ENCODE measurements around the gene DCBLD1.

The DCBLD1 gene

DNA sequence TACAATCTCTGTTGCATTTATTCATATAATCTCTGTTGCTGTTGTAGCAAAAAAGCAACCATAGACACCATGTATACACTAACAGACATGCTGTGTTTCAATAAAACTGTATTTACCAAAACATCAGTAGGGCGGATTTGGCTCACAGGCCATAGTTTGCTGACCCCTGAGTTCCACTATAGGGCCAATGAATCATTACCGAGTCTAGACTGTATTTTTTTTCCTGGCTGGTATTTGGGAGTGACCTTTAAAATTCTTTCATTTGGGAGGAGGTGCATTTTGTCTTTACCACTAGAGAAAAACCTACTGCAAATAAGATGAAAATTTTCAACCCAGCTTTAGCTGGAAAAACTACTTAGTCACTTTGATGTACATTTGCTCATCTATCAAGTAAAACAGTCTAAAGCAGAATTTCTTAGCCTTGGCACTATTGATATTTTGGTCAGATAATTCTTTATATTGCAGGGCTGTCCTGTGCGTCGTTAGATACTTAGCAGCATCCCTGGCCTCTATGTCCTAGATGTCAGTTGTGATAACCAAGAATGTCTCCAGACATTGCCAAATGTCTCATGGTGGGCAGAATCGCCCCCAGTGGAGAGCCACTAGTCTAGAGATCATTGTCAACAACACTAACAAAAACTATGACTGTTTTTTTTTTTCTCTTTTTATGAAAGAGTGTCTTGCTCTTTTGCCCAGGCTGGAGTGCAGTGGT is 39.5 kb downstream of the DCBLD1 start:
- TF ChIP-seq, protein P1, sequence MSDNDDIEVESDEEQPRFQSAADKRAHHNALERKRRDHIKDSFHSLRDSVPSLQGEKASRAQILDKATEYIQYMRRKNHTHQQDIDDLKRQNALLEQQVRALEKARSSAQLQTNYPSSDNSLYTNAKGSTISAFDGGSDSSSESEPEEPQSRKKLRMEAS (IDR thresholded peaks at IDR 0.05; ENCODE audit: low read depth, low read length) = no peak
- TF ChIP-seq MYC (IDR thresholded peaks at IDR 0.05; ENCODE audit: low read depth, low read length) (no peak), CTCF (IDR thresholded peaks at IDR 0.05; ENCODE audit: low read depth, low read length) (no peak), POLR2A (IDR thresholded peaks at IDR 0.05; ENCODE audit: extremely low read depth, insufficient read length) (no peak)
- DNase-seq (ENCODE audit: low read depth) = no peak
- no peak overlapping the region for H3K4me3 ChIP-seq (ENCODE audit: low read depth, low read length)

DNA sequence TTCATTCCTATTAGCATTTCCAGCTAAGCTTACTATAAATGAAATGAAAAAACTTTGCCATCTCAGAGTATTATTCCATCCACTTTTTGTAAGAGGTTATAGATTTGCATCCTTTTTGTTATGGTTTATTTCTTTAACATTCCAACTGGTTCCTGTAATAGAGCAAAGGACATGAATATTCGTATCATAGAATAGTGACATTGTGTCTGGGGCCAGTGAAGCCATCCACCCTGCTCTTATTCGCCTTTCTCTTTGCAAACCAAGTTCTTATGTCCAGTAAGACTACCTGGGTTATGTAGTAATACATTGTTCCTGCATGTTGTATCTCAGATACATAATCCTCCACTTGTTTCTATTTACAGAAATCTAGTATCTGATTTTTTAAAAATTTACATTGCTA is 43.1 kb downstream of the DCBLD1 start:
- H3K4me3 ChIP-seq (ENCODE audit: low read depth, low read length) = no peak overlapping the region
- no peak for TF ChIP-seq POLR2A (IDR thresholded peaks at IDR 0.05; ENCODE audit: extremely low read depth, insufficient read length)
- TF ChIP-seq, protein P1 (IDR thresholded peaks at IDR 0.05; ENCODE audit: low read depth, low read length) = no peak
- TF ChIP-seq MYC (IDR thresholded peaks at IDR 0.05; ENCODE audit: low read depth, low read length) = no peak
- TF ChIP-seq CTCF (IDR thresholded peaks at IDR 0.05; ENCODE audit: low read depth, low read length) = no peak
- no peak for DNase-seq (ENCODE audit: low read depth)

DNA sequence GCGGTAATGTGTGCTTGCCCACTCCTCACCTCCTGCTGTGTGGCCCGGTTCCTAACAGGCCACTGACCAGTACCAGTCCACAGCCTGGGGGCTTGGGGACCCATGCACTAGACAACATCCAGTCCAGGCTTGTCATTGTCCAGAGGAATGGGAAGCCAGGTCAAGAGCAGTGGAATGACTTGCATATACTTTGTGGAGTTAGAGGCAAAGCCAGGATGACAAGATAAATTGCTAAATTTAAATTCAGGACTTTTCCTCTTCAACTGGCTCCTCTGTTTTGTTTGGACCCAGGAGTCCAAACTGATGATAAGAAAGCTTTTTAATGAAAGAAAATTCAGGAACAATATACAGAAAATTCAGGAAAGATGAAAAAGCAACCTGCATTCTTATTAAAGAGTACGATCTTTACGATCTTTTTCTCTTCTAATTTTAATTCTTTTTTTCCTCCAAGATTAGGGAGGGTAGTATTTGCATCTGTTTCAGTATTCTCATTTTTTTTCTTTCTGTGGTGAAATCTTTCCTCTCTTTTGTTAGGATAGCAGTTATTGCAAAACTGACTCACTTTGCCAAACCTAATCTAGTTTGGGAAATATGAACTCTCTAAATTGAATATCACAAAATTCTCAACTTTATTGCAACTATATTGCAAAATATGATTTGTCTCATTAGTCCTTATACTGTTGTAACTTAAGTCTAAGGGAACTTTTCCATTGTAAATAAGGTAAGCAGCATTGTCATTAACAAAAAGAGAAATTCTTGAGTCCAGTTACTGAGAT is 48.2 kb downstream of the DCBLD1 start:
- DNase-seq (ENCODE audit: low read depth) = no peak
- H3K4me3 ChIP-seq (ENCODE audit: low read depth, low read length) = no peak overlapping the region
- TF ChIP-seq POLR2A (IDR thresholded peaks at IDR 0.05; ENCODE audit: extremely low read depth, insufficient read length) = no peak
- no peak for TF ChIP-seq MYC (IDR thresholded peaks at IDR 0.05; ENCODE audit: low read depth, low read length)
- TF ChIP-seq, protein P1 (IDR thresholded peaks at IDR 0.05; ENCODE audit: low read depth, low read length) = no peak
- TF ChIP-seq CTCF (IDR thresholded peaks at IDR 0.05; ENCODE audit: low read depth, low read length) = no peak

DNA sequence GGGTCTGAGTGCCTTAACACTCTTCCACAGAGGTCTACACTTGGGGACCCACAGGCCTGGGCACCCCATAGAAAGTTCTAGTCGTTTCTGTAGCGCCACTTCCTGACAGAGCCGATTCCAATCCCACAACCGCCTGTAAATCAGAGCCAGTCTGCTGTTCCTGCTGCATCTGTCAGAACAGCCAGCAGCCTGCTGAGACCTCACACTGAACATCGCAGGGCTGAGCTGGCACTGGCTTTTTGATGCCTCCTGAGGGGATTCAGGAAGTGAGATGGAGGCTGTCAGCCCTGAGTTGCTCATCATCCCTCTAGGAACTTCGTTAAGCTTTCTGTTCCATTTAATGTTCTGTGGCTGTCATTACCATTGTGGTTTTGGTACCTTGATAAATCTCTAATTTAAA is 48.9 kb downstream of the DCBLD1 start:
- TF ChIP-seq MYC (IDR thresholded peaks at IDR 0.05; ENCODE audit: low read depth, low read length) (no peak), CTCF (IDR thresholded peaks at IDR 0.05; ENCODE audit: low read depth, low read length) (no peak), POLR2A (IDR thresholded peaks at IDR 0.05; ENCODE audit: extremely low read depth, insufficient read length) (no peak)
- TF ChIP-seq, protein P1 (IDR thresholded peaks at IDR 0.05; ENCODE audit: low read depth, low read length) = no peak
- DNase-seq (ENCODE audit: low read depth) = no peak
- no peak overlapping the region for H3K4me3 ChIP-seq (ENCODE audit: low read depth, low read length)

- no peak for TF ChIP-seq POLR2A (IDR thresholded peaks at IDR 0.05; ENCODE audit: extremely low read depth, insufficient read length)
- TF ChIP-seq, protein P1 (IDR thresholded peaks at IDR 0.05; ENCODE audit: low read depth, low read length) = no peak
- no peak for TF ChIP-seq CTCF (IDR thresholded peaks at IDR 0.05; ENCODE audit: low read depth, low read length)
- no peak for TF ChIP-seq MYC (IDR thresholded peaks at IDR 0.05; ENCODE audit: low read depth, low read length)
- H3K4me3 ChIP-seq (ENCODE audit: low read depth, low read length) = no peak overlapping the region
- DNase-seq (ENCODE audit: low read depth) = no peak
Measured at GRCh38 chr6:117531809-117532725, 49.6 kb downstream of the DCBLD1 start.
